Psoas muscle (tissue), 8 donors: Measurements from ENCODE around the gene GLB1L2. TPM values are rescaled to one million over a fixed set of nuclear protein-coding genes. Genes with fewer than 3 reads are reported as not detected.

Source experiments
- ATAC-seq, 4 donors: fragments of 200-7000 bp; cut with Tn5 transposase; one replicate each; pipeline ENCODE4 v1.9.1; 2020; ENCODE audit warnings: moderate library complexity in 3 of 4, mild to moderate bottlenecking in 2 of 4
- DNase-seq, 2 donors: peaks; one replicate each; pipeline ENCODE4 v3.0.0-alpha.2; 2020
- H3K27ac ChIP-seq: fragments of 200-600 bp; one replicate; pipeline ENCODE4 v1.8.0; 2022
- H3K27me3 ChIP-seq, 3 donors: fragments of 200-600 bp in 1 of 3; one replicate each; pipeline versions ENCODE4 v1.6.1 to v1.8.0; 2013 to 2022; ENCODE audit warnings: low read length in 2 of 3, mild to moderate bottlenecking in 2 of 3, moderate library complexity in 1 of 3; ENCODE audit not compliant: insufficient read depth in 3 of 3
- H3K36me3 ChIP-seq, 2 donors: fragments of 200-600 bp in 1 of 2; one replicate each; pipeline versions ENCODE4 v1.6.1 to v1.8.0; 2013 to 2022; ENCODE audit warnings: low read depth in 1 of 2, mild to moderate bottlenecking in 1 of 2, moderate library complexity in 1 of 2; ENCODE audit not compliant: insufficient read depth in 1 of 2
- H3K4me1 ChIP-seq: fragments of 200-600 bp; one replicate; pipeline ENCODE4 v1.8.0; 2022
- H3K4me3 ChIP-seq: fragments of 200-600 bp; one replicate; pipeline ENCODE4 v1.8.0; 2022; ENCODE audit warnings: mild to moderate bottlenecking
- H3K9me3 ChIP-seq: fragments of 200-600 bp; one replicate; pipeline ENCODE4 v1.8.0; 2022
- WGBS, 3 donors: extraction: QIAGEN DNeasy Blood & Tissue Kit; methylation state at CpG; one replicate each; pipeline versions ENCODE4 v1.1.6 to v1.1.7; 2013; 5-methylcytosine and 5-hydroxymethylcytosine counted together
- intact Hi-C, 2 donors: fragments of 100-400 bp; cut with DNase I; formaldehyde crosslinking; loops; one replicate each; pipeline versions ENCODE4 v1.11.0 to v1.14.2; 2022
- polyA plus RNA-seq, 3 donors: library from polyadenylated mRNA; stranded (reverse); fragments of 200-250 nt; gene quantifications; one replicate each; pipeline ENCODE4 v1.2.3, GENCODE V29; 2013
- total RNA-seq, 4 donors: library from RNA; stranded (reverse); fragmentation: NEBNext Ultra II Directional in 2 of 4; extraction: Animal tissue kit (Norgen Biotek cat#: 25700) in 2 of 4; gene quantifications; one replicate each; pipeline versions ENCODE4 v1.2.1 to v1.2.4, GENCODE V29; 2021 to 2023
- TF ChIP-seq, protein P1 (sequence below): fragments of 200-600 bp; IDR thresholded peaks from one replicate; pipeline ENCODE4 v1.8.0; 2022; ENCODE audit warnings: antibody characterized with exemption
- donor health status: healthy with polysubstance abuse.
- donor health status: DM: no; HTN: no; CAD: no; lungs with moderate emphysema.
- donor health status: Bipolar disorder and iron deficiency.
- donor health status: healthy.
- donor health status: DM: yes; HTN: yes; CAD: no.
- donor health status: DM: no; HTN: no; CAD: no.
- donor health status: DM: no; HTN: no; CAD: no.
- donor health status: DM: yes; HTN: yes; CAD: no.

Gene GLB1L2
- total and polyA plus RNA-seq, 7 donors, result 0.14 to 1.5 (median 0.91) TPM

DNA sequence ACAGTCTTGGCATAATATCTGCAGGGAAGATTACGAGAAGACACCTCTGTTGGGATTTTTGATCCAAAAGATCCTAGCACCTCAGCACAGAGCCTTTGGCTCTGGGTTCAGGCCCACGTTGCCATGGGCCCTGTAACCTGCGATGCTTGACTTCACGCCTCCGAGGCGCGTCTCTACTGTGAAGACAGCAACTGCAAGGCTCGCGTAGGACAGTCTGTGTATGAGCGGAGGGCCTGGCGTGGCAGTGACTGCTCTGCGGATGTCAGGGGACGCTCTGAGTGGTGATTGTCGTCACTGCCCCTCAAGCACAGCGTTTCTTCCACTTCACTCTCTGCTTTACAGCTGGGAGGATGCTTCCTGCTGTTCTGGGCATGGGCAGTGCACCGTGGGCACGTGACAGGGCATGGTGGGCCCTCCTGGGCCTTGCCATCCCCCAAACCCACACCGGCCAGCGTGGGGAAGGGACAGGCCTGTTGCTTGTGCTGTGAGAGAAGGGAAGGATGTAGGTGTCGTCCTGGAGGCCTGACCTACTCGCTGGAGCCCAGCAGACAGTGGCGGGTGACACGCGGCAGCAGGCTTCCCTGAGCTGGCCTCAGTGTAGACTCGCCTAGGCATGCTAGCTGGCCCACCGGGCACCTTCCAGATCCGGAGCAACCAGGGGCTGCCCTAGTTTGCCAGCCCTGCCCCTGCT is 26.5 kb downstream of the GLB1L2 start:
- H3K4me1 ChIP-seq, result no peaks in the 10 kb centered on the region
- no peak overlapping the region for H3K27ac ChIP-seq
- TF ChIP-seq, protein P1, sequence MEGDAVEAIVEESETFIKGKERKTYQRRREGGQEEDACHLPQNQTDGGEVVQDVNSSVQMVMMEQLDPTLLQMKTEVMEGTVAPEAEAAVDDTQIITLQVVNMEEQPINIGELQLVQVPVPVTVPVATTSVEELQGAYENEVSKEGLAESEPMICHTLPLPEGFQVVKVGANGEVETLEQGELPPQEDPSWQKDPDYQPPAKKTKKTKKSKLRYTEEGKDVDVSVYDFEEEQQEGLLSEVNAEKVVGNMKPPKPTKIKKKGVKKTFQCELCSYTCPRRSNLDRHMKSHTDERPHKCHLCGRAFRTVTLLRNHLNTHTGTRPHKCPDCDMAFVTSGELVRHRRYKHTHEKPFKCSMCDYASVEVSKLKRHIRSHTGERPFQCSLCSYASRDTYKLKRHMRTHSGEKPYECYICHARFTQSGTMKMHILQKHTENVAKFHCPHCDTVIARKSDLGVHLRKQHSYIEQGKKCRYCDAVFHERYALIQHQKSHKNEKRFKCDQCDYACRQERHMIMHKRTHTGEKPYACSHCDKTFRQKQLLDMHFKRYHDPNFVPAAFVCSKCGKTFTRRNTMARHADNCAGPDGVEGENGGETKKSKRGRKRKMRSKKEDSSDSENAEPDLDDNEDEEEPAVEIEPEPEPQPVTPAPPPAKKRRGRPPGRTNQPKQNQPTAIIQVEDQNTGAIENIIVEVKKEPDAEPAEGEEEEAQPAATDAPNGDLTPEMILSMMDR, result no peak
- intact Hi-C loops, result no loop called here
- ATAC-seq, result no peak
- H3K27me3 ChIP-seq, result peaks cover 0 to 8% (median 0%) of the 10 kb centered on the region in 3 donors
- WGBS, 3 donors, result 86 to 90% (median 86%) methylated on average over 27 of the region's 27 CpGs
- no peaks in the 10 kb centered on the region for H3K36me3 ChIP-seq
- H3K4me3 ChIP-seq, result no peak overlapping the region
- peak in 1 of 2 donors; percentile 27 for DNase-seq
- H3K9me3 ChIP-seq, result no peaks in the 10 kb centered on the region

DNA sequence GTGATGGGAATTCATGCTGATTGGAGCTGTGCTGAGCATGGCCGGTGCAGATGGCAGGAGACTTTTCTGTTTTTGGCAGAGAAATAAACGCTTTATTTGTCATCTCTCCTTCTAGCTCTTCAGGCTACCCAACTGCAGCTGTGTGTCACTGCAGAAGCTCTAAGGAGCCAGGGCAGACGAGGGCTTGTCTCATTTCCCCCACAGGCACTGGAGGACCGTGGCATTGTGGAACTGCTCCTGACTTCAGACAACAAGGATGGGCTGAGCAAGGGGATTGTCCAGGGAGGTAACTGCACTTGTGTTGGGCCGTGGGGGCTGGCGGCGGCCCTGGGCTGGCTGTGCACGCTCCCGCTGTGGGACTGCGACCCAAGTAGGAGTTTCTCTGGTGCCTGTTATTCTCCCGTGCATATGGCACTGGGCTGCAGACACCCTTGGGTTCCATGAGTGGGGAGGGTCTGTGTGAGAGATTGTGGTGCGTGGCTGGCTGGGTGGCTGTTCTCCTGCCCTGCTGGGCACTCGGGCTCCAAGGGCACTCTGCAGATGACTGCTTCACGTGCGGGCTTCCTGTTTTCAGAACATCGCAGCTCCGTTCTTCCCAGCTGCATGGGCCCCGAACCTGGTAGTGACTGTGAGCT is 27.2 kb downstream of the GLB1L2 start:
- H3K4me3 ChIP-seq, result no peak overlapping the region
- H3K27me3 ChIP-seq, result peaks cover 0 to 8% (median 0%) of the 10 kb centered on the region in 3 donors
- no peaks in the 10 kb centered on the region for H3K36me3 ChIP-seq
- TF ChIP-seq, protein P1, result no peak
- H3K9me3 ChIP-seq, result no peaks in the 10 kb centered on the region
- no peak for ATAC-seq
- 86 to 87% (median 87%) methylated on average over 18 of the region's 18 CpGs for WGBS, 3 donors
- no peaks in the 10 kb centered on the region for H3K4me1 ChIP-seq
- peak in 1 of 2 donors; percentile 40 for DNase-seq
- H3K27ac ChIP-seq, result no peak overlapping the region
- intact Hi-C loops, result no loop called here

DNA sequence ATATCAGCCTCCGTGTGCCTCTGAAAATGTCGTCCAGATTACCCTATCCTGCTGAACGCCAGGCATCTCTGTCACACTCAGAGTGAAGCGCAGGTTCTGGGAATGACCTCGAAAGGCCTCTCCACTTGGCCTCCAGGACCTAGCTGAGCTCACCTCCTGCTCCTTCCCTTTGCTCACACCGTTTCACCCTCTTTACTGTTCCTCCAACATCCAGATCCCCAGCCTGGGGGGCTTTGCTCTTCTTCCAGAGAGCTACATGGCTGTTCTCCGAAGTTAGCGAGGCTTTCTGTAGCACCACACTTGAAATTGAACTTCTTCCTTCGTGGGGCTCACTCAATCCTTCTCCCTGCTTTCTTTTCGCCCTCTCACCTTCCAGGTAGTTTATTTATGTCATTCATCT is 27.9 kb downstream of the GLB1L2 start:
- intact Hi-C loops, result no loop called here
- Histone ChIP-seq H3K4me1 (no peaks in the 10 kb centered on the region), H3K9me3 (no peaks in the 10 kb centered on the region), H3K27me3 (peaks cover 0 to 8% (median 0%) of the 10 kb centered on the region in 3 donors), H3K27ac (no peak overlapping the region), H3K36me3 (no peaks in the 10 kb centered on the region), H3K4me3 (no peak overlapping the region)
- ATAC-seq (no peak), DNase-seq (no peak)
- TF ChIP-seq, protein P1, result no peak
- 86 to 89% (median 89%) methylated on average over 10 of the region's 10 CpGs for WGBS, 3 donors

DNA sequence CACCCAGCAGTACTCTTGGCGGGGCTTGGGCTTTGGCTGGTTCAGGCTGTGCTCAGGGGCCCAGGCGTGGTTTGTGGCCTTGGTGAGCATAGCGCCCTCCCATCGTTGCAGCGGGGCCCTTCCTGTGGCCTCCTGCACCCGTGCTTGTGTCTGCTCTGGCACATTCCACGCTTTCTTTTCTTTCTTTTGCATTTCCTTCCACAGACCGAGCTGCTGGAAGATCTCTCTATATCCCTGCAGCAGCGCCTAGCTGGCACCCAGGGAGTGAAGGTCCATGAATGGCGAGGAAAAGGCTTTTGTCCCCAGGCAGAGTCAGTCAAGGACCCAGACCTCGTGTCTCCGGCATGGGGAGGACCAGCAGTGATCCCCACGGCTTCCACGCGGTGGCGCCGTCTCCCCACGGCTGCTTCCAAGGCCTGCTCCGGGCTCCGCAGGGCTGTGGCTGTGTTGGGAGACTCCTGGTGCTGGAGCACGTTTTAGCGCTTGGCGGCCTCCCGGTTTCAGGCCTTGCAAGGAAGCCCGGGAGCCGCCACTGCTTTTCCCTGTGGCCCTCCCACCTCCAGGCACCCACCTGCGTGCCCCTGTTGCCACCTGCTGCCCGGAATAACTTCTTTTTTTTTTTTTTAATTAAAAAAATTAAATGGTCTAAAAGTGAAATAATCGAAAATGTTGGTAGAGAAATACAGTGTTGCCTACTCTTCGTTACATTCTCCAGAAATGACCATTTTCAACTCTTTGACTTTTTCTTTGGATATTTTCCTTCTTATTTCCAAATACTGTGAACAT is 28.5 kb downstream of the GLB1L2 start:
- Histone ChIP-seq H3K9me3 (no peaks in the 10 kb centered on the region), H3K4me3 (no peak overlapping the region), H3K36me3 (no peaks in the 10 kb centered on the region), H3K27ac (no peak overlapping the region), H3K27me3 (peaks cover 0 to 8% (median 0%) of the 10 kb centered on the region in 3 donors), H3K4me1 (no peaks in the 10 kb centered on the region)
- TF ChIP-seq, protein P1, result peak; percentile 58
- DNase-seq (peak; percentile 60 to 75), ATAC-seq (peak in 3 of 4 donors; percentile 59 to 76 (median 74))
- 29 to 38% (median 30%) methylated on average over 24 to 30 of the region's 30 CpGs for WGBS, 3 donors
- intact Hi-C loops, result no loop called here
